ENCODE data around the gene EGFLAM.

EGFLAM gene

GRCh38 chr5:38479315-38479904 lies 221.1 kb downstream of the EGFLAM start:
- no peak for DNase-seq

DNA sequence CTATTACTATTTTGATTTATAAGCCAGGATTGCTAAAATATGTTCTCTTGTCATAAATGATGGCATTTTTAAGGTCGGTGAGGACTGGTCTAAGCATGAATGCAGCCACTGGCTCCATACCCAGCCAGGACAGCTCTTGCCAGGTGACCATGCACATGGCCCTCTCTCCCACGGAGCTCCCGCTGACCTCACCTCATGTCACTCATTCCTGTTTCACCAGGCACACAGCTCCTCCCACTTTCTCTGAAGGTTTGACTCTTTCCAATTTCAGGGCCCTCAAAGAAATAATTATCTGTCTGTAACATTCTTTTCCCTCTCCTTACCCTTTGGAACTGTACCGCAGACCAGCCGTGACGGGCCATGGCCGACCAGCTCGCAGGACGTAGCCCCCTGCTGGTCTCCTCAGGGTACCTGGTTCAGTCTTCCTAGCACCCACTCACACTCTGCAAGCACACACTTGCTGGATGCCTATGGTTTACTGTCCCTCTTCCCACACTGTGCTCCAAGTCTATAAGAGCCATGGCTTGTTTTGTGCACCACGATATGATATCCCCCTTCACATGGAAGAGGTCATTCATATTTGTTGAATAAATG lies 225.5 kb downstream of the EGFLAM start:
- DNase-seq, result no peak

DNA sequence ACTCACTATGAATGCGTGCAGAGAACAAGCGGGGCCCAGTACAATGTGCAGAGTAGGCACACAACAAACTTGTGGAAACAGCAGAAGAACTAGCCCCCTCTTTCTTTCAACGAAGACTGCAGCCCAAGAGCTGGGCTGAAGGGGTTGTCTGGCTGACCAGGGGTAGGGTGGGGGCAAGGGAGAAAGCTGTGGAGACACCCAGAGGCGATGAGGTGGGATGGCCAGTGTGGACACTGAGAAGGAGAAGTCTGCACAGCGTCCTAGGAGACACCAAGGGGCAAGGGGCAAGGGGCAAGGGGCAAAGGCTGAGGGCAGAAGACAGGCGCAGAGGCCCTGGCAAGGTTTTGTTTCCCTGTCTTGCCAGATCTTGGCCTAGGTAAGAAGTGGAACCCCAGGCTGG lies 235.8 kb downstream of the EGFLAM start:
- DNase-seq, result no peak

DNA sequence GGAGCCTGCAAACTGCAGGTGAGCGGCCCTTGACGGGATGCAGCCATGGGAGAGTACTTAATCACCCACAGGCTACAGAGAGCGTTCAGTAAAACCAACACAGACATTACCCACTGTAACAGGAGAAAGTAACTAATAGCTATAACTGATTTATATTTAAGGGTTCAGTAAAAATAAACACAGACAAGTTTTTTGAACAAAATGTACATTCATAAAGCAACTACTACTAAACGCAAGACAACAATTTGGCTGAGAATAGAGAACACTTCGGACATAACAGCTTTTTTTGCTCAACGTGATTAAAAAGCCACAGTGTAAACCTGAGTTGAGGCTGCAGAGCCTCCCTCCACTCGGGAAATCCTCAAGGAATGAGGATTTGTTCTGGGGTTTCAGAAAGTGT lies 236.4 kb downstream of the EGFLAM start:
- no peak for DNase-seq

- DNase-seq, result no peak
These were observed 239.6 kb downstream of the EGFLAM start for GRCh38 chr5:38497946-38498345.

- DNase-seq, result no peak
These were observed 242.4 kb downstream of the EGFLAM start for GRCh38 chr5:38500573-38501260.

DNA sequence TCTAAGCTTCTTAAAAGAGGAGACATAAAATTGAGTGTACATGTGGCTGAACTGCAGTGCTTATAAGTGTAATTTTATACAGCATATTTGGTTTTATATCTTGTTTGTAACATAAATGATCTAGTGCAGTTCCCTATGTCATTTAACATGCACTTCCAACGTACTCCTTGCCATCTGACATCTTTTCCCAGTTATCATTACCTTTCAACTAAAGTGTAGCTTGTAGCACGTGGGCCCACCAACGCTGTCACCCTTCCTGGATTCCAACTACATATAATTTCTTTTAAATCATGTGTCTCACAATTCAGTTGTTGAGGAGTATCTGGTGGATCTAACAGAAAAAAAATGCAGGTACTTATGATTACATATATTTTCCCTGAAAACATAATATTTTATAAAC lies 247.9 kb downstream of the EGFLAM start:
- no peak for DNase-seq

DNA sequence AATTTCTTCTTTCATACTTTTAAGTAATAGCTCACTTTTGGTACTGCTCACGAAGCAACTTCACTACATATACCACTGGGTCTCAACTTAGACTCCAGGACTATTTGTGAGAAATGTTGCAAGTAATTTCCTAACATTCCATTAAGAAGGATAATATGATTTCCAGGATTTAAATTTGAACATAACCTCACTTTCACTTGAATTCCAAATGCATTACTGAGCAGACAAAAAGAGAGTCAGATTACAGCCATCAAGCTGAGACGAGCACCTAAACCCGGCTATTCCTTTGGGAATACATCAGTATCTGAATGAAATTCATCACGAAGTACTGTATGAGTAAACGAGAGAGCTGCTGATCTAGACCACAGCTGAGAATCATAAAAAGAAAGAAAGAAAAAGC lies 250.8 kb downstream of the EGFLAM start:
- no peak for DNase-seq
